A673 (cell line): ENCODE data around the gene CHD9. TPM values are rescaled to one million over a fixed set of nuclear protein-coding genes. Genes with fewer than 3 reads are reported as not detected.

Experiments used
- BruUV-seq: library from RNA; stranded (reverse); fragments of 400-500 nt; replicated peaks from 2 replicates; lab custom pipeline; 2021; lab: Mats Ljungman, UMichigan
- CTCF ChIA-PET: fragments of 300-600 bp; sonication (Branson Sonifier 250); formaldehyde crosslinking; loops from one replicate; lab custom pipeline; 2022; ENCODE audit warnings: antibody characterized with exemption; lab: Charles Lee
- POLR2A ChIA-PET: fragments of 300-600 bp; sonication (Branson Sonifier 250); formaldehyde crosslinking; loops from one replicate; lab custom pipeline; 2022; ENCODE audit warnings: antibody characterized with exemption; ENCODE audit not compliant: low non-redundant PET; lab: Charles Lee
- DNase-seq: peaks from one replicate; pipeline ENCODE4 v3.0.0-alpha.2; 2015; ENCODE audit warnings: low spot score
- H3K27ac ChIP-seq: fragments of 200-600 bp; sonication (generic); 2 replicates; pipeline ENCODE4 v1.5.1; 2016; ENCODE audit warnings: mixed run types, low read depth, mild to moderate bottlenecking, mixed read lengths, antibody characterized with exemption, low read length; ENCODE audit not compliant: poor library complexity, severe bottlenecking
- H3K27me3 ChIP-seq: fragments of 200-600 bp; sonication (generic); replicated peaks from 2 replicates; pipeline ENCODE4 v1.6.1; 2017; ENCODE audit warnings: mixed run types, low read depth, mild to moderate bottlenecking, mixed read lengths, antibody characterized with exemption, low read length; ENCODE audit not compliant: insufficient read depth, poor library complexity
- H3K36me3 ChIP-seq: fragments of 200-600 bp; sonication (generic); 2 replicates; pipeline ENCODE4 v1.6.1; 2016; ENCODE audit warnings: mixed run types, mild to moderate bottlenecking, mixed read lengths, antibody characterized with exemption, low read length; ENCODE audit not compliant: insufficient read depth, poor library complexity, severe bottlenecking
- H3K4me1 ChIP-seq: fragments of 200-600 bp; sonication (generic); 2 replicates; pipeline ENCODE4 v1.6.1; 2017; ENCODE audit warnings: mixed run types, mild to moderate bottlenecking, mixed read lengths, antibody characterized with exemption, low read length; ENCODE audit not compliant: insufficient read depth, poor library complexity, severe bottlenecking
- H3K4me3 ChIP-seq: fragments of 200-600 bp; sonication (generic); 2 replicates; pipeline ENCODE4 v1.5.1; 2016; ENCODE audit warnings: low read depth, mixed run types, mild to moderate bottlenecking, mixed read lengths, low read length; ENCODE audit not compliant: poor library complexity, severe bottlenecking
- H3K9me3 ChIP-seq: fragments of 200-600 bp; sonication (generic); 2 replicates; pipeline ENCODE4 v1.6.1; 2016; ENCODE audit warnings: mixed run types, low read depth, mild to moderate bottlenecking, mixed read lengths, antibody characterized with exemption, low read length; ENCODE audit not compliant: poor library complexity, severe bottlenecking
- EZH2 ChIP-seq: fragments of 200-600 bp; sonication (generic); IDR thresholded peaks from 2 replicates; pipeline ENCODE4 v1.6.1; 2017; ENCODE audit warnings: borderline replicate concordance, low read depth, mild to moderate bottlenecking, mixed read lengths, antibody characterized with exemption, low read length; ENCODE audit not compliant: poor library complexity, severe bottlenecking
- intact Hi-C: fragments of 100-400 bp; cut with micrococcal nuclease; formaldehyde crosslinking; loops from one replicate; pipeline ENCODE4 v1.10.0; 2022; ENCODE audit not compliant: unreplicated experiment
- total RNA-seq: library from RNA; stranded (reverse); gene quantifications from 2 replicates; pipeline ENCODE4 v1.2.3, GENCODE V29; 2021
- TF ChIP-seq, protein P1 (sequence below): fragments of 300-800, 200-600 bp; sonication (generic); conservative IDR thresholded peaks from 2 replicates; pipeline ENCODE4 v1.5.1; 2017; ENCODE audit warnings: low read depth, mild to moderate bottlenecking, antibody characterized with exemption, low read length, moderate library complexity, mixed read lengths

The CHD9 gene
- total RNA-seq, 1 experiment from 2014 or later: 76.8 TPM

DNA sequence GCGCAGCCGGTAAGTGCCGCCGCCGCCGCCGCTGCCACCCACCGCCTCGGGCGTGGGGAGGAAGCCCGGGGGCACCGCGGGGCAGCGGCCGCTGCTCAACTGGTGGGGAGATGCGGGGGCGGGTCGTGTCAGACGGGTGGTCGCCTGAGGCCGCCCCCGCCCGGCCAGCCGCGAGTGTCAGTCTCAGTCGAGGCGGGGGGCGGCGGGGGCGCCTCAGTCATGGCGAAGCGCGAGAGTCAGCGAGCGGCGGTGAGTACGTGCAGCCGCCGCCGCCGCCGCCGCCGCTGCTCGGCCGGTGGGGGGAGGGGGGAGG, 76.2 kb downstream of the CHD9 start:
- TF ChIP-seq EZH2: no peak
- TF ChIP-seq, protein P1, sequence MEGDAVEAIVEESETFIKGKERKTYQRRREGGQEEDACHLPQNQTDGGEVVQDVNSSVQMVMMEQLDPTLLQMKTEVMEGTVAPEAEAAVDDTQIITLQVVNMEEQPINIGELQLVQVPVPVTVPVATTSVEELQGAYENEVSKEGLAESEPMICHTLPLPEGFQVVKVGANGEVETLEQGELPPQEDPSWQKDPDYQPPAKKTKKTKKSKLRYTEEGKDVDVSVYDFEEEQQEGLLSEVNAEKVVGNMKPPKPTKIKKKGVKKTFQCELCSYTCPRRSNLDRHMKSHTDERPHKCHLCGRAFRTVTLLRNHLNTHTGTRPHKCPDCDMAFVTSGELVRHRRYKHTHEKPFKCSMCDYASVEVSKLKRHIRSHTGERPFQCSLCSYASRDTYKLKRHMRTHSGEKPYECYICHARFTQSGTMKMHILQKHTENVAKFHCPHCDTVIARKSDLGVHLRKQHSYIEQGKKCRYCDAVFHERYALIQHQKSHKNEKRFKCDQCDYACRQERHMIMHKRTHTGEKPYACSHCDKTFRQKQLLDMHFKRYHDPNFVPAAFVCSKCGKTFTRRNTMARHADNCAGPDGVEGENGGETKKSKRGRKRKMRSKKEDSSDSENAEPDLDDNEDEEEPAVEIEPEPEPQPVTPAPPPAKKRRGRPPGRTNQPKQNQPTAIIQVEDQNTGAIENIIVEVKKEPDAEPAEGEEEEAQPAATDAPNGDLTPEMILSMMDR: no peak
- no peak for DNase-seq
- H3K27ac ChIP-seq: peak overlapping the region; percentile 79
- ChIA-PET CTCF (no interaction called here), POLR2A (no interaction called here)
- H3K9me3 ChIP-seq: no peaks in the 10 kb centered on the region
- H3K36me3 ChIP-seq: peaks cover 4% of the 10 kb centered on the region
- no peaks in the 10 kb centered on the region for H3K27me3 ChIP-seq
- BruUV-seq: no TSS peak
- H3K4me3 ChIP-seq: peak overlapping the region; percentile 83
- intact Hi-C loops: loop anchor here (2.0 kb wide), 2 partner anchors 76 to 78 kb away; partner anchors contain the start of gene CHD9
- peaks cover 38% of the 10 kb centered on the region for H3K4me1 ChIP-seq

DNA sequence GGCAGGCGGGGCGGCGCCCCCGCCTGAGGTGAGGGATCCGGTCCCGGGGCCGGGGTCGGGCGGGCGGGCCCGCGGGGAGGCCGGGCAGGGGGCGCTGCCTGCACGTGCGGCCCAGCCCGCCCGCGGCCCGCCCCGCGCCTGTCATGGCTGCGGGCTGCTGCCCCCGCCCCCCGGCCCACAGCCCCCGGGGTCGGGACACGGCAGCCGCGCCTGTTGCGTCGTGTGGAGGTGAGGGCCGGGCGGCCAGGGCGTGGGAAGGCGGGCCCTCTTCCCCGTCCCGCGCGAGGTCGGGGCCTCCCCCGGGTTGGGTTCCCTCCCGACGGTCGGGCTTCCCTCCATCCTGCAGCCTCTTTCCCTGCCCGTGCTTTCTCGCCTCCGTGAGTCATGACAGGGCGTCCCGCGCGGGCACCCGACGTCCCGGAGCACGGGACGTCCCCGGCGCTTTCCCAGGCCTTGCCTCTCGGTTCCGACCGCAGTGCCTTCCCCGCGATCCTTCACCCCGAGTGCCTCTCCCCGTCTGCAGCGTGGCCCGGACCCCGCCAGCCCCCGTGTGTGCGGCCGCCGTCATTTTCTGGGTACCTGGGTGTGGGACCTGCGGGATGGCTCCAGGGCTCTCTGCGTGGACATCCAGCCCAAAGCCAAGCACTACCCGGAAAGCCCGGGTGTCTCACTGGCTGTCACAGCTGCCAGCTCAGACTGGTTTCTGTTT, 76.7 kb downstream of the CHD9 start:
- no peaks in the 10 kb centered on the region for H3K27me3 ChIP-seq
- H3K36me3 ChIP-seq: peaks cover 4% of the 10 kb centered on the region
- DNase-seq: peak; percentile 63
- peak overlapping the region; percentile 83 for H3K4me3 ChIP-seq
- peak overlapping the region; percentile 79 for H3K27ac ChIP-seq
- H3K4me1 ChIP-seq: peaks cover 38% of the 10 kb centered on the region
- TF ChIP-seq, protein P1: no peak
- TF ChIP-seq EZH2: no peak
- no TSS peak for BruUV-seq
- intact Hi-C loops: loop anchor here (2.0 kb wide), 2 partner anchors 77 kb away; partner anchors contain the start of gene CHD9
- CTCF ChIA-PET: no interaction called here
- POLR2A ChIA-PET: no interaction called here
- no peaks in the 10 kb centered on the region for H3K9me3 ChIP-seq

DNA sequence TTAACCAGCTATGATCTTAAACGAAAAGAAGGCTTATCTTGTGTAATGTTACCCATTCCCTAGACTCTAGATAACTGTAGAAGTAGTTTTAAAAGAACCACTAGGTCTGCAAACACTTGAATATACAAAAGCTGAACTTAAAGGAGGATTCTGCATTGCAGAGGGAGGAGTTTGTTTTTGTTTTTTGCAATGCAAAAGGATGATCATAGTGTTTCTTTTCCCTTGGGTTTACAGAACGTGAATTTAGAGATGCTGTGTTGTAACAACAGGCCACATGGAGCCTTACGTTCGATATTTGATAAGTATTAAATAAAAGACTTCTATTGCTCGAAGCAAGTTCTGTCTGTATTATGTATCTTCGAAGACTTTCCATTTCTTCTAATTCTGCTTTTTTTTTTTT, 77.6 kb downstream of the CHD9 start:
- H3K36me3 ChIP-seq: peaks cover 4% of the 10 kb centered on the region
- BruUV-seq: no TSS peak
- peaks cover 38% of the 10 kb centered on the region for H3K4me1 ChIP-seq
- TF ChIP-seq EZH2: no peak
- TF ChIP-seq, protein P1: no peak
- H3K4me3 ChIP-seq: peak overlapping the region; percentile 83
- no peaks in the 10 kb centered on the region for H3K9me3 ChIP-seq
- no peaks in the 10 kb centered on the region for H3K27me3 ChIP-seq
- CTCF ChIA-PET: no interaction called here
- intact Hi-C loops: no loop called here
- no peak overlapping the region for H3K27ac ChIP-seq
- DNase-seq: no peak
- POLR2A ChIA-PET: no interaction called here
